T-helper 1 cell (primary cell): ENCODE measurements around the gene TMEM269.
"Not testable (repeated sequence)": the region's sequence is repeated elsewhere in the genome, so short reads cannot be mapped to it uniquely, and the experiment has no call there.

Experiments
- DNase-seq, 5 donors: peaks; one replicate each; pipeline ENCODE4 v3.0.0-alpha.2; 2012 to 2020

Gene TMEM269

DNA sequence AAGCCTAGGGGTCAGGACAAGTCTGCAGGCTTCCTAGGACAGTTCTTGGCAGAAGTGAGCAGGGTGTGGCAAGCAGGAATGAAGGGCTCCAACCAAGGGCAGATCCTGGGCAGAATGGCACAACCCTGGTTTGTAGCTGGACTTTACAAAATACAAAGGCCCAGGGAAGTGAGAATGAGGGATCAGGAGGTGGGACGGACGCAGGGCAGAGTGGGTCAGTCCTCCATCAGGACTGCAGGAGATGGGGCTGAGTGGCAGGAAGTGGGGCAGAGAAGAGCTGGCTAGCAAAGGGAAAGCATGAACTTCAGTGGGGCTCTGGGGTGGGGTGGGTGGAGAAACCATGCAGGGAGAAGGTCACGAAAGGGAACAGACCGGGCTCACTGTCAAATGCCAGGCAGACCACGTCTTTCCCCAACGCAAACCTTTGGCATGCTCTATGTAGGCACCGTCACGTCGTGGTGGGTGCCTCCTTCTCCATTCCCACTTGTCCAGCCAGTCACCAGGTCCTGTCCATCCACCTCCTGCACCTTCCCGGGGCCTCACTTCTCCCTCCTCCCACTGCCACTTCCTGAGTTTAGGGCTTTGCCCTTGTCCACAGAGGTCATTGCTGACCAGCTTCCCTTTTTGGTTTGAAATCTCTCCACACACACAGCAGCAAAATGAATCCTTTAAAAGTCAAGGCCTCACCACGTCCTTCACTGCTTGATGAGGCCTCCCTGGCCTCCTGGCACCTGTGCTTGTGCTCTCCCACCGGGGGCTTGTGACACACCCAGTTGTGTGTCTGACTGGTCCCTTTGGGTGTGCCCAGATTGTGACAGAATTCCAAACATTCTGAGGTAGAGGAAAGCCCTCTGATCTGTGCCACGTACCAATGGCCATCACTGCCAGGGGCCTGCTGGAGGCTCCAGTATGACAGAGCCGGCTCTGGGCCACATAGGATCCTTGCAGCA is 36.1 kb upstream of the TMEM269 start:
- DNase-seq = no peak

DNA sequence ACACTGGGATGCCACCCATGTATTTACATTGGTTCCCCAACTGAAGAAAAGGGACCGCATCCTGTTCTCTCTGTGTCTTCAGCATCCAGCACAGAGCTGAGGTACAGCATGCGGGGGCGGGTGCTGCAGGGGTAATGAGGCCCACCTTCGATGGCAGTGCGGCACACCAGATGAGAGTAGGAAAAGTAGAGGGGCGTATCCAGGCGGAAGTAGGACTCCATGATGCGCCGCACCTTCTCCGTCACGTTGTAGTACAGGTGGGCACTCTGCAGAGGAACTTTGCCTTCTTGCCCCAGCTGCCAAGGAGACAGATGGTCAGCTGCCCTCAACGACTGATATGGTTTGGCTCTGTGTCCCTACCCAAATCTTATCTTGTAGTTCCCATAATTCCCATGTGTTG is 34.8 kb upstream of the TMEM269 start:
- no peak for DNase-seq

DNA sequence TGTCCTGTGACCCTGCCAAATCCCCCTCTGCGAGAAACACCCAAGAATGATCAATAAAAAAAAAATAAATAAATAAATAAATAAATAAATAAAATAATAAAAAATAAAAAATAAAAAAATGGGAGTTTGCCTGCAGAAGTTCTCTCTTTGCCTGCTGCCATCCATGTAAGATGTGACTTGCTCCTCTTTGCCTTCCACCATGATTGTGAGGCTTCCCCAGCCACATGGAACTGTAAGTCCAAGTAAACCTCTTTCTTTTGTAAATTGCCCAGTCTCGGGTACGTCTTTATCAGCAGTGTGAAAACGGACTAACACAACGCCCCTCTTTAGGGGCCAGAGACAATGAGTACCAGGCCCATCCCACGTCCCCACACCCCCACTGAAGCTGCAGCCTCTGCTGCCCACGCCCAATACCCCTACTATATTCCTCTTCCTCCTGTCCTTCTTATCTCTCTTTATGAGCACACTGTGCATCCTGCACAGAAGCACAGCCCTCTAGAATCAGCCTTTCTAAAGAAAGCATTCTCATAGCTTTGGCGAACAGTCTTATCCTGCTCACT is 33.2 kb upstream of the TMEM269 start:
- not testable (repeated sequence) for DNase-seq

DNA sequence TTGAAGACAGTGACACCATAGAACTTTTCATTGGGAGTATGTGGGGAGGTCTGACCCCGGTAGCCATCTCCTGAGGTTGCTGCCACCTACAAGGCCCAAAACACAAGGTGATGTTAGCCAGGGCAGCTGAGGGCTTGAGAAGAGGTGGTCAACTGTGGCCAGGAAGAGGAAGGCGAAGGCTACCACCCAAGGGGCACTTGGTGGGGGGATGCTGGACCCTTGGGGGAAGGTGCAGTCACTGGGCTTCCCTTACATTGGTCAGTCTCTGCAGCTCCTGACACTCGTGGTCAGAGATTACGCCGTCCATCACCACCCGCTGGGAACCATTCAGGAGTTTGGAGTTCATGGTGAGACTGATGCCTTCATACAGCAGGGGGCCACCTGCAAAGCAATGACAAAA is 32.5 kb upstream of the TMEM269 start:
- DNase-seq = no peak

DNA sequence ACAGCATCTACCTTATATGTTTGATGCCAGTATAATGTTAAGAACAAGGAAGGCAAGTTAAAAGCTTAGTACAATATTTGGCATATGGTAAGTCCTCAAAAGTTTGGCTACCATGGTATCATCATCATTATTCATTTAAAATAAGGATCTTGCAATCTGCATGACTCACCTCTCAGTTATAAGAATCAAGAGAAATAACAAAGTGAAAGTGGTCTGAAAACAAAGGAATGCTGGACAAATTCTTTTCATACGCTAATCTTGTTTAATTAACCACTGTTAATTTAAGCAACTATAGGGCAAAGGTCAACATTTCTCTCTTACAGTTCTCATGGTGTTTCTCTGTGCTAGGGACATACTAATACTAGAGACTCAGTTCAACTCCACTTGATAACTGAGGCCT is 31.7 kb upstream of the TMEM269 start:
- no peak for DNase-seq

DNA sequence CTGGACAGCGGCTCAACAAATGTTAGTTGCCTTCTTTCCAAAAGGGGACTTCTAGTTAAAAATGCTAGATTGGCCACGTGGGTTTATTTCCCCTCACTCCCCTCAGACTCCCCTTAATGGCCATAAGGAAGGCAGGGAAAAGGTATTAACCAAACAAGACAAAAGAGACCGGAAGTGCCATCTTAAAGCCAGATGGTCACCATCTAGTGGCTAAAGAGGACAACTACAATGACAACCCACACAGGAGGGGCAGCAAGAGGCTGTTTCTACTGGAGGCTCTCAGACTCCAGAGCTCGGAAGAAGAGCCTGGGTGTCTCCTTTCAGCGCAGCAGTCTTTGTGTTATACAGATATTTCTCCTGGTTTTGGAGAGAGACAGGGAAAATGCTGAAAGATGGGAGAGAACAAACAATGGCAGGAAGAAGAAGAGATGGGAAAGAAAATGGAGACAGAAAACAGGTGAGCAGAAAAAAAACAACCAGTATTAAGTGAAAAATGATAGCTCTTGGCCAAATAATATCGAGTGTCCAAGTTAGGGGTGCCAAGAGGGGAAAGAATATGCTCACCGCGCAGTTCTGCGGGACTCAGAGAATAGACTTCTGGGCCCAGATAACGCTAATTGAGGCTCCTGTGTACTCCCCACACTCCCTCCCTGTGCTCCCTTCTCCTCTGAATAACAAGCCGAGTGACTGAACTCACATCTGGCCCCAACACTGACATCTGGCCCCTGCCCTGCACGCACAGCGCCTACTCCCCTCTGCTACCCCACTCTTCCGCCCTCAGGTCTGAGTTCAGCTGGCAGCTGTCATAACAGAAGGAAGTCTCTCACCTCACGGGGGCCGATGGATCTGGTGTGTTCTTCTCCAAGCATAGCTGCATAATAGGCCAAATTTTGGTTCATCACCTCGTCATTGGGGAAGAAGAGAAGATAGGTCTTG is 27.6 kb upstream of the TMEM269 start:
- DNase-seq = peak in 1 of 5 donors; percentile 34

DNA sequence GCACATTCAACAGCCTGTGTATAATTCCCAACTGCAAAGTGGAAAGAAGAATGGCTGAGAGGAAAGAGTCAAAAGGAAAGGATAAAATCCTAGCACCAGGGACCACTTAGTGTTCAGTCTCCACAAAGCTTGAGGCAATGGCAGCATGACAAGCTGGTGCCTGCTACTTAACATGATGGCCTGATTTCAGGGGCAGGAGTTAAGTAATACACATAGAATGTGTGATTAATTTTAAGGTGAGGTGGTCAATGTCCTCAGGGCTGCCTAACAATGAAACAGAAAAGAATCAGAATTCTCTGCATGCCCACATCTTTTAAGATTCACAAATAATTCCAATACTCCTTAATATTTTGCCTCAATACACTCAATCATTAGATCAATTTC is 26.9 kb upstream of the TMEM269 start:
- no peak for DNase-seq

DNA sequence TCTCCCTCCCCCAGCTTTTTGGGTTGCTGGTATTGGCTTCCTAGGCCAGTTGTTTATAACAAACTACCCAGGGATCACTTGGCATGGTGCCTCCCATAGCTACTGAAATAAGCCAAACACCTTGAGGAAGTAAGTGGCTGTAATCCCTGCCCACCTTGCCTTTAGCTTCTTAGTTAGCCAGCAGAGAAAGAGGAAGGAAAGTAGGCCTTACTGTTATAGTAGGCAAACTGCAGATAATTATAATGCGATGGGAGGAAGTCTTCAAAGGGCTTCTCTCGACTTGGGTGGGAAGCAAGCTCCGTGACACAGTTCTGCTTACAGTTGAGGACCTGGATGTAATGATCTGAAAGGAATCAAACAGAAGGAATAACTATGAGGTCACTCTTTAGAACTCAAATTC is 26.1 kb upstream of the TMEM269 start:
- DNase-seq = no peak

DNA sequence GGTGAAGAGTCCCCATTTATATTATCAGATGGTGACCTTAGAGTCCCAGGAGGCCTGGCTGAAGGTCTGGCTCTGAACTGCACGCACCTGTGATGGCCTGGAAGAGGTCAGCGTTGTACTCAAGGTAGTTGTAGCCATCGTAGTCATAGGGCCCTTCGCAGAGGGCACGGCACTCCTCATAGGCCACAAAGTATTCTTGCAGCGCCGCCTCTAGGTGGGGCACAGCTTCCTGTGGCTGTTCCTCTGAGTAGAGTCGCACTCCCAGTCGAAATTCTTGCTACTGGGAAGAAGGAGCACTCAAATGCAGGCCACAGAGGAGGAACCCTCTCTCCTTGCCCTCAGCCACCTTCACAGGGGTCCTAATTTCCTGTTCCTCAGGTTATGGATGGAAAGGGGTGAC is 25.7 kb upstream of the TMEM269 start:
- DNase-seq = no peak

DNA sequence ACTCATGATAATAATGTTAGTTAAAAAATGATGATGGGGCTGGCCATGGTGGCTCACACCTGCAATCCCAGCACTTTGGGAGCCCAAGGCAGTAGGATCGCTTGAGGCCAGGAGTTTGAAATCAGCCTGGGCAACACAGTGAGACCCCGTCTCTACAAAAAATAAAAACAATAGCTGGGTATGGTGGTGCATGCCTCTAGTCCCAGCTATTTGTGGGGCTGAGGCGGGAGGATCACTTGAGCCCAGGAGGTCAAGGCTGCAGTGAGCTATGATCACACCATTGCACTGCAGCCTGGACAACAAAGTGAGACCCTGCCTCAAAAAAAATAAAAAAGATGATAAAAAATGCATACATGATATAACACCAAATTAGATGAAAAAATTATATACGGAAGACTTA is 23.2 kb upstream of the TMEM269 start:
- no peak for DNase-seq

DNA sequence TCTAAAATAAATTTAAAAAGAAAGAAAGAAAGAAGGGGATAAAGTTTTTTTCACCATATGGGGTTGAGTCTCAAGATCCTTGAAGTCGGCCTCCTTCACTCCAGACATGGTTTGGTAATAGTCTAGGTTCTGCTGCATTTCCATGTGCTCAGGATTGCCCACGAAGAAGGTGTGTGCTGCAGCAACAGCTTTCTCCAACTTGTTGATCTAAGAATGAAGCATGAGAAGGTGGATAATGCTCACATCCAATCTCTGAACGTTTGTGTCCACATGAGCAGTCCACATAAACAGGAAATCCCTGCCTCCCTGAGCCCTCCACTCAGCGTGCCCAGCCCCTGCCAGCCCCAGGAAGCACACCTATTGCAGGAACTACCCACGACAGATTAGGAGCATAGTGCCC is 22.5 kb upstream of the TMEM269 start:
- no peak for DNase-seq

DNA sequence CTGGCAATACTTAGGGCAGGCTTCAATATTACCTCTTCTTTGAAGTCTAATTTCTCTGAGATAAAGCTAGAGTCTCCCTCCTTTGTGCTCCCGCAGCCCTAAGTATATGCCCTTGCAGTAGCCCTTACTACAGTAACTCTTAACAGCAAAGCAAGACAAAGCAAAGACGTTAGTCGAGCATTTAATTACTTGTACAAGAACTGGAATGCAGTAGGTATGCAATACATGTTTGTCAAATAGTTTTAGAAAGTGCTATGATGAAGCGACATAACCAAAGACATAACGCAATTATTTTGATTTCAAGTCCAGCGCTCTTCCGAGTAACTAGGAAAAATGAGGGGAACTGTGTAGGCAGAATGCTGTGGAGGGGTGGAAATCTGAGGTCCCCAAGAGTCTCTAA is 19.5 kb upstream of the TMEM269 start:
- no peak for DNase-seq

DNA sequence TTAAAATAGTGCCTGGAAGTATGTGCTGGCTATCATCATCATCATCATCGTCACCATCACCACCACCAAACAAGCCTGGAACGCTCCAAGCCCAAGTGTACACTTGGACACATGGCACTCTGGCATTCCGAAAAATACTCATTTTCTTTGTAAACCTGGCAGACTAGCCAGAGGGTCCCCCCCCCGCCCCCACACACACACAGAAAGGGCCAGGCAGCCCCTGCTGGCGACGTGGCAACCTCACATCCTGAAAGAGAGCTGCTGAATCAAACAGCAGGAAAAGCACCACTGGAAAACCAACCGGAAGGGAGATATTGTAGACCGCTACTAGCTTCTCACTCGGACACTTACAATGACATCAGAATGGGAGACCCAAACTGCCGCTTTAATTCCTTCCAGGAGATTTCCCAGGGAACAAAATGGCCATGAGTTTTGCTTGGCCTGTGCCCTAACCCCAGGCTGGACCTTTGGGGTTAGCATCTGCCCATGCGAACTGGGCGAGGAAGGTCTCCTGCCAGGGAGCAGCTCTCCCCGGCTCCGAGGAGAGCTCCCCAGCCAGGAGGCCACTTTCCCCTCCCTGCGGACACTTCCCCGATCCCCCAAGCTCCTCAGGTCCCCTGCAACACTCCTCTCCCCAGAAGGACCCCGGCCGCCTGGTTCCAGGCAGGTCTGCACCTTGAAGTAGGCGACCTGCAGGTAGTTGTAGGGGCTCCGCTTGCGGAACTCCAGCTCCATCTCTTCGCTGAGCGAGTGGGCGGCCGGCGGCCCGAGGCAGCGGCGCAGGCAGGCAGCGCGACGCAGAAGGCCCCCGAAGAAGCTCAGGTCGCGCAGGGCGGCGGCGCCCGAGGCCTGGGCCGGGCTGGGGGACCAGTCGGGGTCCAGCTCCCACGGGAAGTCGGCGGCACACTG is 18.7 kb upstream of the TMEM269 start:
- DNase-seq = peak in 2 of 5 donors; percentile 19 to 33

DNA sequence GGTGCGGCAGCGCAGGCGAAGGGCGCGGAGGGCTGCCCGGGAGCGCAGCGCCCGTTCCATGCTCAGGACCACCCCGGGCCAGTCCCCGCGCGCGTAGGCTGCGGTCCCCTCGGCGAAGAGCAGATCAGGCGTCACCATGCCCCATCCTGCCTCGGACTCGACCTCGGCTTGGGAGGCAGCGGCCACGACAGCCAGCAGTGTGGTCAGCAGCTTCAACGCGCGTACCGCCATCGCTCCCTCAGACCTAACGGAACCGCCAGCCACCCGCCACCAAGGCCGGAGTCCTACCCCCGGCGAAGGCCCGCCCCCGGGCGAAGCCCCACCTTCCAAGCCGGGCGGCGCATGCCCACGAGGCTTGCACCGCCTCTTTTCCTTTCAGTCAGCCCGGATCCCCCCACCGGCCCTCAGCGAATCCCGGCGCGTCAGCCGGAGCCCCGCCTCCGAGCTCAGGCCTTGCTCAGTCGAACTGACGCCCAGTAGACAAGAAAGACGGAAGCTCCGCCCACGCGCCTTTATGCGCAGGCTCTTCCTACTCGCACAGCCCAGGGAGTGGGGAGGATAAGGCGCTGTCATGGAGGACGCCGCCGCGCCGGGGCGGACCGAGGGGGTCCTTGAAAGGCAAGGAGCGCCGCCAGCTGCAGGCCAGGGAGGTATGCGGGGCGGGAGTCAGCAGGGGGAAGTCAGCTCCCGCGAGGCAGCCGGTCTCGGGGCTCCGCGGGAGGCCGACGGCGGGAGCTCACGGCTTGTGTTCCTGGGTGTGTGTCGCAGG is 17.9 kb upstream of the TMEM269 start, which contains the start of the genes C1orf50 and P3H1:
Gene C1orf50, plus strand, starts transcription at position 509 of the 769 bp plus-strand sequence. Its CDS starts 63 bp downstream, at position 572.
Gene P3H1, minus strand, starts transcription at position 288 of the 769 bp plus-strand sequence. Its CDS starts 57 bp downstream, at position 231.
- peak; percentile 99 to 100 (median 99) for DNase-seq

DNA sequence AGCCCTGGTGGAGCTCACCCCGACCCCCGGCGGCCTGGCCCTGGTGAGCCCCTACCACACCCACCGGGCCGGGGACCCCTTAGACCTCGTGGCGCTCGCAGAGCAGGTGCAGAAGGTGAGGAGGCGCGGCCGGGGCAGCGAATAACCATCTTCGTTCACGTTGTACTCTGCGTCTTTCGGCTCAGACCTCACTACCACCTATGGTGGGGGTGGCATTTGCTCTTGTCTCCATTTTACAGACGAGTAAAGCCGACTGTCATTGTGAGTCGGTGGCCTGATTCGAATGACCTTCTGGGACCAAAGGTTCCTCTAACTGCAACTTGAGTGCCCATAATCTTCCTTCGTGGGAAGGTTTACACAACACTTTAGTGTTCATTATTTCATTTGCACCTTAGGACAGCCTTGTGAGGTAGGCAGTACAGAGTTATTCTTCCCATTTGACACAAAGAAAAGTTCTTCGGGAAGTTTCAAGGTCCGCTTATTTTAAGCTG is 17.2 kb upstream of the TMEM269 start:
- DNase-seq = no peak

DNA sequence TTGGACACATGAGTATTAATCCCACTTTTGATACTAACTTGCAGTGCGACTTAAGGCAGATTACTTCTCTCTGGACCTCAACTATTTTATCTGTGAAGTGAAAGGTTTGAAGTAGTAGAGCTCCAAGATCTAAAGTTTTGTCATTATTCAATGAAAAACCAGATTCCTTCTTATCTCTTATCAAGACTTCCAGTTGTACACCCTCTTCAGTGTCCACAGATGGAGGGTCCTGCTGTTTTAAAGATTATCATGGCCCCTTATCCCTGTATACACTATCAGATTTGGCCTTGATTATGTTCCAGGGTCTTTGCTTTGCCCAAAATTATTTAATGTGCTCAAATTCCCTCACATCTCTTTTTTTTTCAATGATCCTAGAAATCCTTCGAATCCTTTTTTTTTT is 16.6 kb upstream of the TMEM269 start:
- no peak for DNase-seq

DNA sequence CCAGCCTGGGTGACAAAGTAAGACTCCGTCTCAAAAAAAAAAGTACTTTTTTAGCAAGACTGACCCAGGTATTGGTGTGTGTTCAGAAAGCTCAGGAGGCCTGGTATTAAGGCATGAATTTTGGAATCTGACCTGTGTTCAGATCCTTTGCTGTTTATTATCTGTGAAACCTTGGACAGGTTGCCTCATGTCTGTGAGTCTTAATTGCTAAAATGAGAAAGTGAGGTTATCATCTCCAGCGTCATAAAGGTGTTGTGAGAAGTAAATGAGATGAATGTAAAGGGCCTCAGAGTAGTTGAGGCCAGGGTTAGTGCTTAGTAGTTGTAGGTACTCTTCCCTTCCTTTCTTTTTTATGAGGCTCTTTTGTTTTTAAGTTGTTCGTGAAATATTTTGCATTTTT is 15.0 kb upstream of the TMEM269 start:
- DNase-seq = no peak

DNA sequence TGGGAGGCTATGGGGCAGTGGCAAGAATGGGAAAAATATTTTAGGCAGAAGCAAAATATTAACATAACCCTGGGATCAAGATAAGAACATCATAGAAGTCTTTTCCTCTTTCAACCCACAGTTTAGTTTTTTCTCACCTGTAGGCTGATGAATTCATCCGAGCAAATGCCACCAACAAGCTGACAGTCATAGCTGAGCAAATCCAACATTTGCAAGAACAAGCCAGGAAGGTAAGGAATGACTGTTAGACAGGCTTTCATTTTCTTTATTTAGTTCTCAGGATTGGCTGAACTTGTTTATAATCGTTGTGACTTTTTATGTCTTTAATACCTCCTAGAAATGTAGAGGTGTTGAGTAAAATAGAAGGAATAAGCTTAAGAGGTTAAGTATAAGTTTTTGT is 11.4 kb upstream of the TMEM269 start:
- DNase-seq = no peak

DNA sequence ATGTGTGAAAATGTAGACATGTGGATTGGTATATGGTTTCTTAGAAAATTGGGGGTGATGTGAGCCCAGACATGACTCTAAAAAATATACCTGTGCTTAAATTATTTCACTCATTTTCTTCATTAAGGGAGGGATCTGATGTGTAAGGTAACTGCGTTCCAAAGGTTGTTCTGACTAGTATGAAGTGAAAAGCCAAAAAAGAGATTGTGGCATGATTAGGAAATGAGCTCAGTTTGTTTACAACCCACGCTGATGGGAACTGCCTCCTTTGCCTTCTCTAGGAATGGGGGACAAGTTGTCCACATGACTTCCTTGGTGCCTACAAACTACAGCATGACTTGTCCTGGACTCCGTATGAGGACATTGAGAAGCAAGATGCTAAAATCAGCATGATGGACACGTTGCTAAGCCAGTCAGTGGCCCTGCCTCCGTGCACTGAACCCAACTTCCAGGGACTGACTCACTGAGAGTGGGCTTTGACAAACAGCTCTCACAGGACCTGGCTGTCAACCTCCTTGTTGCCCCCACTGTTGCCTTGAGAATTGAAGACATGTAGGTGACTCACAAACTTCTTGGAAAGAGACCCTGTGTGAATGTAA is 9.8 kb upstream of the TMEM269 start:
- DNase-seq = no peak

DNA sequence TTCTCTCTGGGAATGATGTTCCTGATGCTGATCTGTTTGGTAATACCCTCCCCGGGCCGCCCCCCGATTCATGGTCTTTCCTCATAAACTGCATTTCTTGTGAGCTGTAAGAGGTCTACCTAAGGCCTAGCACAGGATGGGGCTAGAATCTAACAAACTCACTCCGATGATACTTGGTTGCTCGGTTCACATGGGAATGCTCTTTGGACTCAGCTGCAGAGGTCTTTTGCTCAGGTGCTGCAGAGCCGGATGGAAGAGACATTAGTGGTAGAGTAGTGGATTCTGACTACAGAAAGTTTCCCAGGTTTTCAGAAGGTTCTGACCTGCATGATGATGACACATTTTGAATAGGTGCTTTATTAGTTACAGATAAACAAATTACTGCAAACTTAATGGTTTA is 8.3 kb upstream of the TMEM269 start:
- no peak for DNase-seq
